HepG2 (cell line): ENCODE measurements around the gene TAOK3. TPM values are rescaled to one million over a fixed set of nuclear protein-coding genes. Genes with fewer than 3 reads are reported as not detected.

Source experiments
- ATAC-seq: fragments of 200-7000 bp; cut with Tn5 transposase; 3 replicates; pipeline ENCODE4 v1.9.1; 2020; ENCODE audit warnings: mild to moderate bottlenecking, moderate library complexity
- BruUV-seq: library from RNA; stranded (reverse); fragments of 400-500 nt; replicated peaks from 2 replicates; lab custom pipeline; 2021; lab: Mats Ljungman, UMichigan
- CTCF ChIA-PET: fragments of 300-600 bp; formaldehyde crosslinking; extraction: SDS; loops from one replicate; lab custom pipeline; 2021; ENCODE audit warnings: low total read pairs, inconsistent platforms, low intra/inter-chr PET ratio; lab: Yijun Ruan, JAX
- POLR2A ChIA-PET: fragments of 350-600 bp; sonication (Branson Sonifier 250); formaldehyde crosslinking; loops from one replicate; lab custom pipeline; 2020; ENCODE audit warnings: antibody characterized with exemption, inconsistent platforms; lab: Yijun Ruan, JAX
- DNase-seq: peaks from one replicate; pipeline ENCODE4 v3.0.0-alpha.2; 2015; ENCODE audit warnings: low spot score
- FAIRE-seq: peaks from 3 replicates; lab custom pipeline; 2011; peaks lifted over from hg19 to GRCh38; lab: Jason Lieb, UNC
- H2AFZ ChIP-seq: one replicate; pipeline ENCODE4 v1.6.1; 2011; ENCODE audit warnings: low read length, inconsistent platforms
- H3K27ac ChIP-seq: fragments of 300-600 bp; 3 replicates; pipeline ENCODE4 v1.8.0; 2011; ENCODE audit warnings: mixed run types, mild to moderate bottlenecking, mixed read lengths, low read length, inconsistent platforms; ENCODE audit not compliant: insufficient read depth; ENCODE audit errors: extremely low read length
- H3K27me3 ChIP-seq, 2 experiments: fragments of 200-600 bp in 1 of 2; 2 replicates in 1 of 2; 3 replicates in 1 of 2; pipeline versions ENCODE4 v1.6.0 to v1.8.0; 2011; ENCODE audit warnings: low read length in 2 of 2, mild to moderate bottlenecking in 2 of 2, moderate library complexity in 2 of 2, inconsistent platforms in 1 of 2; ENCODE audit not compliant: insufficient read depth in 2 of 2, control insufficient read depth in 1 of 2
- H3K36me3 ChIP-seq, 2 experiments: fragments of 200-600 bp in 1 of 2; replicated peaks in 1 of 2; 2 replicates in 1 of 2; 3 replicates in 1 of 2; pipeline versions ENCODE4 v1.5.1 to v1.8.0; 2011; ENCODE audit warnings: low read length in 2 of 2, inconsistent platforms in 1 of 2; ENCODE audit not compliant: insufficient read depth in 2 of 2, control insufficient read depth in 1 of 2
- H3K4me1 ChIP-seq: 2 replicates; pipeline ENCODE4 v1.5.1; 2012; ENCODE audit warnings: low read length, inconsistent platforms; ENCODE audit not compliant: insufficient read depth
- H3K4me2 ChIP-seq: 2 replicates; pipeline ENCODE4 v1.6.0; 2011; ENCODE audit warnings: low read depth, low read length, inconsistent platforms
- H3K4me3 ChIP-seq, 3 experiments: fragments of 200-600 bp in 1 of 3; sonication (generic), shearing (Covaris generic) in 1 of 3; replicated peaks in 1 of 3; 2 replicates each; pipeline ENCODE4 v1.5.1; 2011 to 2016; ENCODE audit warnings: low read length in 3 of 3, inconsistent platforms in 2 of 3, low read depth in 2 of 3, mild to moderate bottlenecking in 2 of 3, control low read depth in 1 of 3, mixed read lengths in 1 of 3; ENCODE audit not compliant: insufficient read depth in 1 of 3
- H3K79me2 ChIP-seq: one replicate; pipeline ENCODE4 v1.6.1; 2011; ENCODE audit warnings: low read length, inconsistent platforms; ENCODE audit not compliant: insufficient read depth
- H3K9ac ChIP-seq: 2 replicates; pipeline ENCODE4 v1.6.0; 2011; ENCODE audit warnings: mild to moderate bottlenecking, low read depth, low read length, inconsistent platforms; ENCODE audit not compliant: insufficient read depth
- H3K9me3 ChIP-seq: 2 replicates; pipeline ENCODE4 v1.5.1; 2012; ENCODE audit warnings: mild to moderate bottlenecking, low read length
- H4K20me1 ChIP-seq: 2 replicates; pipeline ENCODE4 v1.6.0; 2011; ENCODE audit warnings: inconsistent platforms, mild to moderate bottlenecking, low read length, moderate library complexity; ENCODE audit not compliant: insufficient read depth
- BORCS8-MEF2B ChIP-seq: sonication (generic); formaldehyde crosslinking; IDR thresholded peaks from 2 replicates; pipeline ENCODE4 v1.8.0; 2022; ENCODE audit warnings: mild to moderate bottlenecking, missing genetic modification reagents
- CCAR2 ChIP-seq: fragments of 200-400 bp; formaldehyde crosslinking; optimal IDR thresholded peaks from 2 replicates; pipeline ENCODE3; 2018; ENCODE audit warnings: low read depth, mild to moderate bottlenecking, low read length, moderate library complexity
- MTERF4 ChIP-seq: sonication (generic); formaldehyde crosslinking; IDR thresholded peaks from 2 replicates; pipeline ENCODE4 v1.8.0; 2023; ENCODE audit warnings: mild to moderate bottlenecking, missing genetic modification reagents
- NCOA2 ChIP-seq: sonication (generic); formaldehyde crosslinking; IDR thresholded peaks from 2 replicates; pipeline ENCODE4 v1.8.0; 2022; ENCODE audit warnings: inconsistent platforms
- NR2C2 ChIP-seq: sonication (generic); formaldehyde crosslinking; IDR thresholded peaks from 2 replicates; pipeline ENCODE4 v1.4.0; 2020; ENCODE audit warnings: missing genetic modification reagents, mild to moderate bottlenecking, moderate library complexity, borderline replicate concordance
- POLR2A ChIP-seq, 2 experiments: IDR thresholded peaks; 2 replicates each; pipeline ENCODE4 v1.6.1; 2011; ENCODE audit warnings: low read depth in 2 of 2, low read length in 2 of 2, mild to moderate bottlenecking in 1 of 2, moderate library complexity in 1 of 2; ENCODE audit not compliant: insufficient read depth in 1 of 2
- POLR2AphosphoS5 ChIP-seq: IDR thresholded peaks from 2 replicates; pipeline ENCODE4 v1.6.1; 2012; ENCODE audit warnings: low read depth, low read length
- ZC3H13 ChIP-seq: sonication (generic); formaldehyde crosslinking; IDR thresholded peaks from 2 replicates; pipeline ENCODE4 v1.8.1; 2023; ENCODE audit warnings: mild to moderate bottlenecking, missing genetic modification reagents, moderate library complexity
- ZFX ChIP-seq: sonication (generic); formaldehyde crosslinking; IDR thresholded peaks from 2 replicates; pipeline ENCODE4 v1.4.0; 2020; ENCODE audit warnings: mild to moderate bottlenecking, low read depth, missing genetic modification reagents, moderate library complexity
- ZNF180 ChIP-seq: sonication (generic); formaldehyde crosslinking; IDR thresholded peaks from 2 replicates; pipeline ENCODE4 v1.4.0; 2020; ENCODE audit warnings: low read depth, missing genetic modification reagents, borderline replicate concordance
- ZNF543 ChIP-seq: sonication (generic); formaldehyde crosslinking; IDR thresholded peaks from 2 replicates; pipeline ENCODE4 v1.4.0; 2020; ENCODE audit warnings: mild to moderate bottlenecking, missing genetic modification reagents
- WGBS: methylation state at CpG from one replicate; pipeline ENCODE4 v1.1.6; 2017; ENCODE audit warnings: low lambda C conversion rate; 5-methylcytosine and 5-hydroxymethylcytosine counted together
- in situ Hi-C: cut with HindIII; loops from 2 replicates; pipeline ENCODE4 v1.10.0; 2017; ENCODE audit warnings: low pct_unique_long_range_greater_than_20kb; ENCODE audit not compliant: extremely low pct_ligation_motif_present
- intact Hi-C: fragments of 100-400 bp; cut with micrococcal nuclease; formaldehyde crosslinking; loops from one replicate; pipeline ENCODE4 v1.10.0; 2022; ENCODE audit not compliant: unreplicated experiment
- polyA plus RNA-seq, 8 experiments: library from polyadenylated mRNA; depleted of rRNA in 3 of 8; stranded (reverse) in 7 of 8; unstranded in 1 of 8; fragments of >200 nt; fragmentation: Illumina TruSeq in 4 of 8; extraction: Trizol in 4 of 8; gene quantifications; 2 replicates each; pipeline versions ENCODE4 v1.2.1 to v1.2.3, GENCODE V29; 2011 to 2016; ENCODE audit warnings: low read depth in 4 of 8, missing spikeins in 1 of 8, mixed read lengths in 1 of 8; ENCODE audit not compliant: insufficient read depth in 1 of 8
- total RNA-seq, 5 experiments: library from RNA; depleted of rRNA; stranded (reverse); fragments of >200 nt; fragmentation: Illumina TruSeq; extraction: Trizol; gene quantifications; 2 replicates each; pipeline ENCODE4 v1.2.3, GENCODE V29; 2016; ENCODE audit warnings: low read depth in 1 of 5
- TF ChIP-seq, protein P1 (sequence below): sonication (generic); formaldehyde crosslinking; IDR thresholded peaks from 2 replicates; pipeline ENCODE4 v1.4.0; 2020; ENCODE audit warnings: missing genetic modification reagents, mild to moderate bottlenecking, borderline replicate concordance
- TF ChIP-seq, protein P2 (sequence below): sonication (generic); formaldehyde crosslinking; IDR thresholded peaks from 2 replicates; pipeline ENCODE4 v1.4.0; 2020; ENCODE audit warnings: missing genetic modification reagents
- TF ChIP-seq, protein P3 (sequence below): sonication (generic); formaldehyde crosslinking; IDR thresholded peaks from 2 replicates; pipeline ENCODE4 v1.5.0; 2020; ENCODE audit warnings: mild to moderate bottlenecking, missing genetic modification reagents
- TF ChIP-seq, protein P4 (sequence below): sonication (generic); formaldehyde crosslinking; IDR thresholded peaks from 2 replicates; pipeline ENCODE4 v1.4.0; 2020; ENCODE audit warnings: mild to moderate bottlenecking, low read depth, missing genetic modification reagents

The TAOK3 gene
- total and polyA plus RNA-seq, 2 of the 13 experiments (the other 11 are each of a cell fraction or from before 2014, with no cell fraction given), result 10.4 to 12.3 TPM

GRCh38 chr12:118126119-118126757, 246.5 kb downstream of the TAOK3 start:
- POLR2A ChIA-PET, result interaction anchor here (5.3 kb wide), 1 partner anchor 11 kb away, joined by 103 read pairs; the partner anchor contains the start of gene PEBP1
- H2AFZ ChIP-seq, result no peak overlapping the region
- H3K27me3 ChIP-seq, result no peaks in the 10 kb centered on the region
- CTCF ChIA-PET, result no interaction called here
- H4K20me1 ChIP-seq, result no peaks in the 10 kb centered on the region
- 72% methylated on average over 5 of the region's 13 CpGs for WGBS
- peaks cover 80% of the 10 kb centered on the region for H3K4me1 ChIP-seq
- DNase-seq (peak; percentile 66), FAIRE-seq (peak; percentile 15), ATAC-seq (peak; percentile 85)
- H3K27ac ChIP-seq, result peak overlapping the region; percentile 76
- in situ Hi-C loops (no loop called here), intact Hi-C loops (no loop called here)
- H3K4me2 ChIP-seq, result peak overlapping the region; percentile 34
- 0 out of 2 replicates have a peak overlapping the region, but pooled peaks have one; percentile 32 for H3K9ac ChIP-seq
- BruUV-seq, result no TSS peak
- no peak overlapping the region for H3K4me3 ChIP-seq
- H3K36me3 ChIP-seq, result no peaks in the 10 kb centered on the region; a peak in 1 of 5 replicates
- peaks cover 2% of the 10 kb centered on the region for H3K79me2 ChIP-seq
- no peaks in the 10 kb centered on the region for H3K9me3 ChIP-seq
- TF ChIP-seq ZFX (CRISPR knock-in tag) (peak; percentile 60; the same call in 1 of the 2 replicates), NCOA2 (CRISPR knock-in tag) (peak; percentile 86), POLR2AphosphoS5 (no peak), NR2C2 (CRISPR knock-in tag) (no peak), BORCS8-MEF2B (CRISPR knock-in tag) (no peak), CCAR2 (no peak), MTERF4 (CRISPR knock-in tag) (no peak), ZNF180 (no peak), ZC3H13 (no peak), ZNF543 (CRISPR knock-in tag) (peak; percentile 60; the same call in 1 of the 2 replicates), POLR2A (IDR thresholded peaks at IDR 0.05; ENCODE audit: insufficient read depth in 1 of 2, low read depth in 2 of 2, low read length in 2 of 2) (peak in 1 of 2 experiments; percentile 37; a peak in 1 of 4 replicates)
- TF ChIP-seq, protein P1, sequence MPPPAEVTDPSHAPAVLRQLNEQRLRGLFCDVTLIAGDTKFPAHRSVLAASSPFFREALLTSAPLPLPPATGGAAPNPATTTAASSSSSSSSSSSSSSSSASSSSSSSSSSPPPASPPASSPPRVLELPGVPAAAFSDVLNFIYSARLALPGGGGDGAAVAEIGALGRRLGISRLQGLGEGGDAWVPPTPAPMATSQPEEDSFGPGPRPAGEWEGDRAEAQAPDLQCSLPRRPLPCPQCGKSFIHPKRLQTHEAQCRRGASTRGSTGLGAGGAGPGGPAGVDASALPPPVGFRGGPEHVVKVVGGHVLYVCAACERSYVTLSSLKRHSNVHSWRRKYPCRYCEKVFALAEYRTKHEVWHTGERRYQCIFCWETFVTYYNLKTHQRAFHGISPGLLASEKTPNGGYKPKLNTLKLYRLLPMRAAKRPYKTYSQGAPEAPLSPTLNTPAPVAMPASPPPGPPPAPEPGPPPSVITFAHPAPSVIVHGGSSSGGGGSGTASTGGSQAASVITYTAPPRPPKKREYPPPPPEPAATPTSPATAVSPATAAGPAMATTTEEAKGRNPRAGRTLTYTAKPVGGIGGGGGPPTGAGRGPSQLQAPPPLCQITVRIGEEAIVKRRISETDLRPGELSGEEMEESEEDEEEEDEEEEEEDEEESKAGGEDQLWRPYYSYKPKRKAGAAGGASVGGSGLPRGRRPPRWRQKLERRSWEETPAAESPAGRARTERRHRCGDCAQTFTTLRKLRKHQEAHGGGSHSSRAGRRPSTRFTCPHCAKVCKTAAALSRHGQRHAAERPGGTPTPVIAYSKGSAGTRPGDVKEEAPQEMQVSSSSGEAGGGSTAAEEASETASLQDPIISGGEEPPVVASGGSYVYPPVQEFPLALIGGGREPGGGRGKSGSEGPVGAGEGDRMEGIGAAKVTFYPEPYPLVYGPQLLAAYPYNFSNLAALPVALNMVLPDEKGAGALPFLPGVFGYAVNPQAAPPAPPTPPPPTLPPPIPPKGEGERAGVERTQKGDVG (CRISPR knock-in tag), result peak; percentile 89
- TF ChIP-seq, protein P2, sequence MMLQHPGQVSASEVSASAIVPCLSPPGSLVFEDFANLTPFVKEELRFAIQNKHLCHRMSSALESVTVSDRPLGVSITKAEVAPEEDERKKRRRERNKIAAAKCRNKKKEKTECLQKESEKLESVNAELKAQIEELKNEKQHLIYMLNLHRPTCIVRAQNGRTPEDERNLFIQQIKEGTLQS (CRISPR knock-in tag), result 0 out of 2 replicates have a peak, but pooled peaks have one; percentile 4
- TF ChIP-seq, protein P3, sequence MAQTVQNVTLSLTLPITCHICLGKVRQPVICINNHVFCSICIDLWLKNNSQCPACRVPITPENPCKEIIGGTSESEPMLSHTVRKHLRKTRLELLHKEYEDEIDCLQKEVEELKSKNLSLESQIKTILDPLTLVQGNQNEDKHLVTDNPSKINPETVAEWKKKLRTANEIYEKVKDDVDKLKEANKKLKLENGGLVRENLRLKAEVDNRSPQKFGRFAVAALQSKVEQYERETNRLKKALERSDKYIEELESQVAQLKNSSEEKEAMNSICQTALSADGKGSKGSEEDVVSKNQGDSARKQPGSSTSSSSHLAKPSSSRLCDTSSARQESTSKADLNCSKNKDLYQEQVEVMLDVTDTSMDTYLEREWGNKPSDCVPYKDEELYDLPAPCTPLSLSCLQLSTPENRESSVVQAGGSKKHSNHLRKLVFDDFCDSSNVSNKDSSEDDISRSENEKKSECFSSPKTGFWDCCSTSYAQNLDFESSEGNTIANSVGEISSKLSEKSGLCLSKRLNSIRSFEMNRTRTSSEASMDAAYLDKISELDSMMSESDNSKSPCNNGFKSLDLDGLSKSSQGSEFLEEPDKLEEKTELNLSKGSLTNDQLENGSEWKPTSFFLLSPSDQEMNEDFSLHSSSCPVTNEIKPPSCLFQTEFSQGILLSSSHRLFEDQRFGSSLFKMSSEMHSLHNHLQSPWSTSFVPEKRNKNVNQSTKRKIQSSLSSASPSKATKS (CRISPR knock-in tag), result no peak
- TF ChIP-seq, protein P4, sequence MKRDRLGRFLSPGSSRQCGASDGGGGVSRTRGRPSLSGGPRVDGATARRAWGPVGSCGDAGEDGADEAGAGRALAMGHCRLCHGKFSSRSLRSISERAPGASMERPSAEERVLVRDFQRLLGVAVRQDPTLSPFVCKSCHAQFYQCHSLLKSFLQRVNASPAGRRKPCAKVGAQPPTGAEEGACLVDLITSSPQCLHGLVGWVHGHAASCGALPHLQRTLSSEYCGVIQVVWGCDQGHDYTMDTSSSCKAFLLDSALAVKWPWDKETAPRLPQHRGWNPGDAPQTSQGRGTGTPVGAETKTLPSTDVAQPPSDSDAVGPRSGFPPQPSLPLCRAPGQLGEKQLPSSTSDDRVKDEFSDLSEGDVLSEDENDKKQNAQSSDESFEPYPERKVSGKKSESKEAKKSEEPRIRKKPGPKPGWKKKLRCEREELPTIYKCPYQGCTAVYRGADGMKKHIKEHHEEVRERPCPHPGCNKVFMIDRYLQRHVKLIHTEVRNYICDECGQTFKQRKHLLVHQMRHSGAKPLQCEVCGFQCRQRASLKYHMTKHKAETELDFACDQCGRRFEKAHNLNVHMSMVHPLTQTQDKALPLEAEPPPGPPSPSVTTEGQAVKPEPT (CRISPR knock-in tag), result no peak
